GM18873 (cell line): ENCODE data around the gene CDKN2B-AS1.

ENCODE experiments used
- ATAC-seq: cut with Tn5 transposase; IDR thresholded peaks from one replicate; pipeline ENCODE4 v1.9.1; 2021; ENCODE audit warnings: mild to moderate bottlenecking, moderate library complexity, moderate number of reproducible peaks; ENCODE audit not compliant: unreplicated experiment, low FRiP score

The CDKN2B-AS1 gene

DNA sequence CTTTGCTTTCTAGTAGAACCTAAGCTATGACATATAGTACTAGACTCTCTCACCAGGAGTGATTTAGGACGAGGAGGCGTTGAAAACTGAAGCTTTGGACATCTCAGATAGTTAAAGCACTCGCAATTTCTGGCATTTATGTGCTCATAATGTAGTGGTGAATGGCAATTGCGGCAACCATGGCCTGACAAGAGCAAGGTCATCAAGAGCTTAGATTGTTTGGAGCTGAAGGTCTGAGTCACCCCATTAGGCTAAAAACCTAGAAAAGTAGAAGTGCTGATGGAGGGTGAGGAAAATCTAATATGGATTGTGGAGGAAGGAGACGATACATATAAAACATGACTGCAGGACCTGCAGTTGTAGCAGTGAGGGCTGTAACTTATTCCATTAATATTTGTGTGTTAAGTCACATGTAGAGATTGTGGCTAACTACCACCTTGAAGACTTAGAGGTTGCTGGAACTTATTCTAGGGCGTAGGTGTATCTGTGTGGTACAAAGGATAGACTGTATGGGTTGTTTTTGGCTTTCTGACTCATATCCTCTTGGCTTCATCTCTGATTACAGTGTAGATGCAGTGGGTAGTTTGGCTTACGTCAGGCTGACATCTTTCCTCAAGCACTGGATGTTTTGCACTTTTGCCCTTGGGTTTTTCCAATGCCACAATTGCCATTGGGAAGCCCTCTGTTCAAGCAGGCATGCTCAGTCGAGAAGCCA, 153.4 kb downstream of the CDKN2B-AS1 start:
- no peak for ATAC-seq

DNA sequence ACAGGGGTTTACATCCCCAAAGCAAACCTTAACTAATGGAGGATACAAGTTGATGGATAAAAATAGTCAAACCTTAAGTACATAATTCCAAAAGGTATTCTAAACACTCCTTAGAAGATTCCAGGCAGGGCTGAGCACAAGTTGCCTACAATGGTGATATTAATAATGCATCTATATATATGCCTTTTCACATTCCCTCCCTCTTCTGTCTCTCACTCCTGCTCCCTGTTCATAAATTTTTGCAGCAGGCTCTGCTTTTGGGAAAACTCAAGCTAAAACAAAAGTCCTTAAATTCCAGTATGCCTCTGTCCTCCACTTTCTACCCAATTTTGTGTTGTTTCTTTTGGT, 153.9 kb downstream of the CDKN2B-AS1 start:
- ATAC-seq, result no peak

DNA sequence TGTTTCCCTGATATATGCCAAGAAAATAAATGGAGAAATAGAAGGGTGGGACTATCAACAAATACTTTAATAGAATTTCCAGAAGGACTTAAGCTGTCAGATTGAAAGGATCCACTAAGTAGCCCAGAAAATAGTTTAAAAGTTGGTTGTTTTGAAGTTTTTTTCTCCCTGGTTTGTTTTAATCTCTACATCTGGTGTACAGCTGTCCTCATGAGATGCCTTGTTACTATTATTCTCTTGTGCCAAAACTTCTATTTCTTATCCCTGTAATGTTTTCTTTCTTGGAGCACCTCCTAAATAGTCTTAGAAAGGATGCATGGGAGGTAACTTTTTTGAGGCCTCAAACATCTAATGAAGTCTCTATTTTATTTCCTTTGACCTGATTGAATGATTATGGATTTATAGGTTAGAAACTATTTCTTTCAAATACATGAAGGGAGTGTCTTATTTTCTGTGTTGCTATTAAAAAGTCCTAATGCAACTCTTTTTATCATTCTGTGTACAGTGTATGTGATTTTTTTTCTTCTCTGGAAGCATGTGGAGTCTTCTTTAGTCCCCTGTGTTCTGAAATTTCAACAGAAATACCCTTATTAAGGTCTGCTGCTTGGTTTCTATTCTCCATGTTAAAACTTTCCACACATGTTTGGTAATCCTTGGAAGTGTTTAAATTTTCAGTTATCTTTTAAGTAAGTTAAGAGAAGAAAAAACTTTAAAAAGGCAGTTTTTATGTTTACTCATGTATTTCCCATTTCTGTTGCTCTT, 154.5 kb downstream of the CDKN2B-AS1 start:
- no peak for ATAC-seq

DNA sequence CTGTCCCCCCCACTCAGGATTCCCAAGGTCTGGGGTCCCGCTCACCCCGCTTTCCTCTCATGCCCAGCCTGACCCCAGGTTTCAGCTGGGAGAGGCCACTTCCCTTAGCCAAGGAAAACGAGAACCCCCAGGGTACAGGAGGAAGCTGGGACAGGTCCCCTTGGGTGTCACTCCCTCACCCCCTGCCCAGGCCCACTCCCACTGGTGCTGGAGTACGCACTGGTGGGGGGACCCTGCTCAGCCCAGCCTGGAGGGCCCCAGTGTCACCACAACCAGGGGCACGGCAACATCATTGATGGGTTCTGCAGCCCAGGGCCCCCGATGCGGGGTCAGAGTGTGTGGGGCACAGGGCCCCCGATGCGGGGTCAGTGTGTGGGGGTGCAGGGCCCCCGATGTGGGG, 159.5 kb downstream of the CDKN2B-AS1 start:
- ATAC-seq, result no peak

DNA sequence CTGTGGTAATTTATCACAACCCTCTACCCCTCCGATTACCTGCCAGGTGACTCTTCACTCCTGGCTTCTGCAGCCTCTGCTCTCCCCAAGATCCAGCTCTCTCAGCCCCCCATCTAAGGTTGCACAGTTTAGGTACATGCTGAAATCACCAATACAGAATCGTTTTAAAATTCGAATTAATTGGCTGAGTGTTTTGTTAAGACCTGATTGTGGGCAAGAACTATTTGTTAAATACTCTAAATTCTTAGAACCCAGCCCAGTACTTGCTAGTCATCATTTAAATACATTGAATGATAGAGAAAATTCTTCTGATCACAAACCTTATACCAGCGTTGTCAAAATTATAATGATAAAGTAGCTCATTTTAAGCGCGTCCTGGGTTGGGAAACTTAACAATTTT, 162.0 kb downstream of the CDKN2B-AS1 start:
- no peak for ATAC-seq

DNA sequence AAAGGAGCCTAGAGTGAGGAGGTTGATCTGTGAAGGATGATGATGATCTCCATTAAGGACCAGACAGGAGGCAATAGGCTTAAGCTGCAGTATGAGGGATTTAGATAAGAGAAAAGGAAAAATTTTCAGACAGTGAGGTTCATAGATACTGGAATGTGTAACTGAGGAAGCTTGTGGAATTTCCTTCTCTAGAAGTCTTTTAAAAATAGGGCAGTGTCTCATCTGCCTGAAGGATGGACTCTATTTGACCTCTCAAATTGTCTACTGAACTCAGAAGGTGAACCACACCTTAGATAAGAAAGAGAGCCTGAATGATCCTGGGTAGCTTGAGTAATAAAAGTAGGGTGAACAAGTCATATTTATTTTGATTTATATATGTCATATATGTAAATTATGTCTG, 162.7 kb downstream of the CDKN2B-AS1 start:
- ATAC-seq, result no peak

DNA sequence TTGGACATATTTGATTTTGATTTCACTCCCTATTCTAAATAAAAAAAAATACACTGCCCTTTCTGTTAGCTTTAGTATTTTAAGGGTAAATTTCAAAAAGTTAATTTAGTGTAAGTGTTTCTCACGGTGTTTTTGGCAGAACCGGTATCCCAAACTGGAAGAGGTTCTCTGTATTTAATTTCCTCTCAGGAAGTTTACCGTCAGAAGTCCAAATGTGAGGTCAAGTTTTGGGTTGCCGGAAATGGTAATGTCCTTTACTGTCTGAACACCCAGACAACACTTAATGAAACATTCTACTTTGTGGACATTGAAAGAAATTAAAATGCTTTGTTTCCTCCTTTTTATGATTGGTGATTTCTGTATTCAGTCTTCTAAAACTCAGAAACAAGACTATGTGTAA, 163.2 kb downstream of the CDKN2B-AS1 start:
- no peak for ATAC-seq

DNA sequence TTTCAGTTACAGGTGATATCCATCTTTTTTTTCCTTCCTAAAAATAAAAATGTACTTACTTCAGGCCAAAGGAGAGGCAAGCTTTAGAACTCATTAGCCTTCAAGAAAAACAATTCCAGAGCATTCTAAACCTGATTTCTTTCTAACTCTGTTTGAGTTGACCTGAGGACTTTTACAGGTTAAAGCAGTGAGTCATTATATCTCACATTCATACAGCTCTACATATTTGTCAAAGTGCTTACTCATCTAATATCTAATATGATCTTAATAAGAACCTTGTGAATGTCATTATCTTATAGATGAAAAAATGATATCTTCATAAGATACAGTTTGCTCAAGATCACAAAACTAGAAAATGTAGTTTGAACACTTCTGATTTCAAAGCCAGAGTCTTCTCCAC, 163.7 kb downstream of the CDKN2B-AS1 start:
- no peak for ATAC-seq

DNA sequence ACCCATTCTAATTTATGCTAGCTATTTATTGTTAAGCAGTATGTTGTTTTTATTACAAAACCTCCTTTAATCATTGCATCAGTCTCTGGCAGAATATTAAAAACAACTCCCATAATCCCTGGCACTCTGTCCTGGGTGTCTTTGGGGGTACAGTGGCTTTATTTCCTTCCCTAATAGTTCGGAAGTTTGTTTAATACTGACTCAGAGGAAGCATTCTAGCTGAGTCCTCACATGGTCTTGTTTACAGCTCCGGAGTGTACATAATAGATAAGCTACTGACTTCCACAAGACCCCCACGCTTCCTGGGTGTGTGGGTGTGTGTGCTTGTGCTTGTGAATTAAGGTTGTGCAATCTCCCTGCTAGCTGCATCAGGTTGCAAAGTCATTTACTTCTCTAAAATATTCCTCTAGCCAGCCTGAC, 164.3 kb downstream of the CDKN2B-AS1 start:
- ATAC-seq, result no peak

DNA sequence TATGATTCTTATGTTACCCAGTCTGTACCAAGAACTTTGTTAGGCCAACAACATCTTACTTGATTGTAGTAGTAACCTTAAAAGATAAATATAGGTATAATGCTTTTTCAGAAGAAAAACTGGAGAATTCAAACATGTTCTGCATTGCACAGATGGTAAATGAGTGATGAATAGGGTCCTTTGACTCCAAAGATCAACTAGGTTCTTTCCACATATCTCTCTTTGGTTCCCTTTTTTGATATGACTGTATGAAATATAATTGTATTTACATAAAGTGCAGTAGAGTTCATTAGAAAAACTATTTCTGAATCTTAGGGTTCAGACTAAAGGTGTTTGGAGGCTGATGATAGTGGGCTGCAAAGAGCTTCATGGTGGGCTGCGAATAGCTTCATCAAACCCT, 165.0 kb downstream of the CDKN2B-AS1 start:
- no peak for ATAC-seq

DNA sequence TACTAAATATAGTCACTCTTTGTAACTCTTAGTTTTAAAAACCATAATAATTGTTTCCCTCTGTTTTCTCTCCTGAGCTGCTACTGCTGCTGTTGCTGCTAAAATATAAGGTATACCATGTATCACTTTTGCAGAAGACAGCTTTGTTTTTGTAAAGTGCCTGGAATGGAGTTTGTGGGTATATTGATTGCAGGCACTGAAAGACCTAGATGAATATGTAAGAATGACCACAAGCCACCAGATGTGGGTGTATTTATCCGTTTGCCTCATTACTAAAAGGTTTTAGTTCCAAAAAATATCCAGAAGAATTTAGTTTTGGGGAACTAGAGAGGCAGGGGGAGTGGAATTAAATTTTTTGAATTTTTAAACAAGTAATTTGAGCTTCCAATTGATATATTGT, 165.6 kb downstream of the CDKN2B-AS1 start:
- ATAC-seq, result no peak

DNA sequence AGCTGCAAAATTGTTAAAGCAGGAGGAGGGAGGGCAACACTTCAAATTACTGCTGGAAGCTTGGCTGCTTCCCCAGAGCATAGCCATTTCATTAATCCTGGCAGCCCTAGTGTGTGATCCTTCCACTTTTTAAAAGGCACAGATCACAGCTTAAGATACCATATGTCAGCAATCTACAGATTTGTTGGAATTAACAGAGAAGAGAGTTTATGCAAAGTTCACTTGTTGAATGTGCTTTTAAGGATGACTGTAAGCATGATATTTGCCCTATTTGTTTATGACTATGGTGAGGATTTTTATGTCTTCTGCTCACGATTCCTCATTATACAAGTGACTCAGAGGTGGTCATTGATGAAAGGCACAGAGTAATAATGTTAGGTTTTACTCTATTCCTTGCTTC, 170.6 kb downstream of the CDKN2B-AS1 start:
- ATAC-seq, result no peak

DNA sequence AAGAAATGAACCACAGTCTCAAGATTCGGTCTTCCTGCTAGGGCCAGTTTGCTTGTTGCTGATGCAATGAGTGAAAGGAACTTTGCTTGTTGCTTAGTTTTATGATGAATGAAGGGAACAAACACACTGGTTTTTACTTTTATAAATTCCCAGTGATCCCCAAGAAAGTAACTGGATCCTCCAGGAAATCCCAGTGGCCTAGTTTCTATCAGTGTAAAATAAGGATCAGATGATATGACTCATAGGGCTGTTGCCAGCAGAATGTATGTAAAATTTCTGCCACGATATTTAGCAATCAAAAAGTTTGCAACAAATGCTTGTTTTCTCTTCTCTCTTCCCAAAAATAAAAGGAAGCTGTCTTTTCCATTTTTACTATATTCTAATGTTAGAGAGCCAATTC, 174.7 kb downstream of the CDKN2B-AS1 start:
- no peak for ATAC-seq

DNA sequence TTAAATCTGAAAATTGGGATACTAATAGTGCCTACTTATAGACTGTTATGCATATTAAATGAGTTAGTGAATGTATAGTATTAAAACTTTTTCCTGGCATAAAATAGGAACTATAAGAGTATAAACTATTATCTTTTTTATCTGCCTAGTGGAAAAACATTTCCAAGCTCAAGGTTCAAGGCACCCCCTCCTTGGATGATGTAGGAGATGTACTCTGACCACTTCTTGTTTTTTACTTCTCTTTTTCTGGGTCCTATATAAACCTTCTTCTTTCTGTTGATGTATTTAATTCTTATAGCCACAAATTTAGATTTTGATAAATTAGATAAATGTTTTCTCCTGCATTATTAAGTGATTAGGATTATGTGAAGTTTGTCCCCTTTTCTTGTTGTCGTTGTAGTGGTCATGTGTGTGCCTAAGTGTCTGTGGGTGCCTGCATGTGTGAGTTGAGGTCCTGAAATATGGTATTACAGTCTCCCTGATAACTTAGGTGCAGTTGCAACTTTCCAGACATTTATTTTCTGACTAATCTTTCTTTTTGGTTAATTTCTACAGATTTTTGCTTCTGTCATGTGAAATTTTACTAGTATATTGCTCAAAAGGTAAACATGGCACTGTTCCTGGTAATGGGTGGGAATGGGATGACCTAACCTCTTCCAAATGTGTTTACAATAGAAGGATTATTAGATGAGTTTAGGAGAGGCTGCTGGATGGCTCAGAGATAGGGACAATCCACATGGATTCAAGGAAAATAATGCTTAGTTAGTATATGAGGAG, 175.3 kb downstream of the CDKN2B-AS1 start:
- no peak for ATAC-seq
